ENCODE data around the gene NONO.
"Not testable (repeated sequence)": the region's sequence is repeated elsewhere in the genome, so short reads cannot be mapped to it uniquely, and the experiment has no call there.

Gene NONO

GRCh38 chrX:71283403-71284143, at the start of gene NONO:
Gene NONO, plus strand, starts transcription at chrX:71283635. Its CDS starts 7,003 bp downstream, at chrX:71290638.
- DNase-seq = peak; percentile 84

- DNase-seq = no peak
Observed at GRCh38 chrX:71235482-71235881, 48.0 kb upstream of the NONO start.

- DNase-seq = no peak
Observed at GRCh38 chrX:71236836-71237235, 46.6 kb upstream of the NONO start.

- no peak for DNase-seq
Observed at GRCh38 chrX:71239781-71240180, 43.7 kb upstream of the NONO start.

- no peak for DNase-seq
Observed at GRCh38 chrX:71241301-71241700, 42.1 kb upstream of the NONO start.

- no peak for DNase-seq
Observed at GRCh38 chrX:71244359-71245128, 38.9 kb upstream of the NONO start.

GRCh38 chrX:71245159-71245558, 38.3 kb upstream of the NONO start:
- DNase-seq = no peak

GRCh38 chrX:71250841-71251240, 32.6 kb upstream of the NONO start:
- no peak for DNase-seq

GRCh38 chrX:71251466-71251973, 31.9 kb upstream of the NONO start:
- peak; percentile 16 for DNase-seq

GRCh38 chrX:71252221-71252620, 31.2 kb upstream of the NONO start:
- no peak for DNase-seq

- DNase-seq = peak; percentile 47
Observed at GRCh38 chrX:71253253-71254091, 30.0 kb upstream of the NONO start.

- peak; percentile 81 for DNase-seq
Observed at GRCh38 chrX:71254092-71254963, 29.1 kb upstream of the NONO start, which contains the start of gene ZMYM3. Gene ZMYM3, minus strand, starts transcription at chrX:71254140. Its CDS starts 885 bp downstream, at chrX:71253255.

- DNase-seq = no peak
Observed at GRCh38 chrX:71256051-71256450, 27.4 kb upstream of the NONO start.

- no peak for DNase-seq
Observed at GRCh38 chrX:71256856-71257255, 26.6 kb upstream of the NONO start.

- not testable (repeated sequence) for DNase-seq
Observed at GRCh38 chrX:71268624-71269023, 14.8 kb upstream of the NONO start.

- DNase-seq = no peak
Observed at GRCh38 chrX:71269801-71270395, 13.5 kb upstream of the NONO start.

- not testable (repeated sequence) for DNase-seq
Observed at GRCh38 chrX:71272313-71272712, 11.1 kb upstream of the NONO start.

GRCh38 chrX:71281300-71281699, 2.1 kb upstream of the NONO start:
- not testable (repeated sequence) for DNase-seq

GRCh38 chrX:71282514-71283402, 677 bp upstream of the NONO start:
- no peak for DNase-seq

- DNase-seq = no peak
Observed at GRCh38 chrX:71285929-71286328, 2.5 kb downstream of the NONO start.

Data from CD4-positive, alpha-beta T cell treated with Interleukin-6 for 4 hours (primary cell).